Testis (tissue), 2 donors: ENCODE results near the gene TEN1.

Experiments
- CTCF ChIP-seq, 3 experiments: fragments of 450-650 bp in 2 of 3; fragments of 200-600 bp in 1 of 3; sonication (generic) in 1 of 3; IDR thresholded peaks; one replicate each; pipeline ENCODE4 v1.5.1; 2016 to 2019; ENCODE audit warnings: antibody characterized with exemption in 3 of 3, mild to moderate bottlenecking in 2 of 3, moderate library complexity in 1 of 3
- POLR2A ChIP-seq: fragments of 450-650 bp; IDR thresholded peaks from one replicate; pipeline ENCODE4 v1.6.1; 2017; ENCODE audit warnings: antibody characterized with exemption, mild to moderate bottlenecking, moderate library complexity

GRCh38 chr17:75983501-75984181 is 4.6 kb downstream of the TEN1 start:
- no peak for TF ChIP-seq CTCF (IDR thresholded peaks at IDR 0.05)
- no peak for TF ChIP-seq POLR2A
